GM13976 (cell line): ENCODE results near the gene MACC1.

Experiments used
- DNase-seq: peaks from one replicate; pipeline ENCODE4 v3.0.0; 2012; ENCODE audit warnings: low spot score
- in situ Hi-C: fragments of 300-500 bp; cut with MboI; formaldehyde crosslinking; loops from one replicate; pipeline ENCODE4 v1.12.0; 2022; ENCODE audit warnings: low sequenced_read_pairs, mixed read lengths, inconsistent platforms; ENCODE audit not compliant: unreplicated experiment
- TF ChIP-seq, protein P1 (sequence below): IDR thresholded peaks from 2 replicates; pipeline ENCODE4 v1.5.1; 2012; ENCODE audit warnings: borderline replicate concordance, mild to moderate bottlenecking; ENCODE audit not compliant: insufficient read depth; ENCODE audit errors: extremely low read depth, missing control alignments, control extremely low read depth

Gene MACC1

GRCh38 chr7:20238194-20238753, 21.1 kb upstream of the MACC1 start:
- DNase-seq: no peak
- in situ Hi-C loops: no loop called here
- TF ChIP-seq, protein P1, sequence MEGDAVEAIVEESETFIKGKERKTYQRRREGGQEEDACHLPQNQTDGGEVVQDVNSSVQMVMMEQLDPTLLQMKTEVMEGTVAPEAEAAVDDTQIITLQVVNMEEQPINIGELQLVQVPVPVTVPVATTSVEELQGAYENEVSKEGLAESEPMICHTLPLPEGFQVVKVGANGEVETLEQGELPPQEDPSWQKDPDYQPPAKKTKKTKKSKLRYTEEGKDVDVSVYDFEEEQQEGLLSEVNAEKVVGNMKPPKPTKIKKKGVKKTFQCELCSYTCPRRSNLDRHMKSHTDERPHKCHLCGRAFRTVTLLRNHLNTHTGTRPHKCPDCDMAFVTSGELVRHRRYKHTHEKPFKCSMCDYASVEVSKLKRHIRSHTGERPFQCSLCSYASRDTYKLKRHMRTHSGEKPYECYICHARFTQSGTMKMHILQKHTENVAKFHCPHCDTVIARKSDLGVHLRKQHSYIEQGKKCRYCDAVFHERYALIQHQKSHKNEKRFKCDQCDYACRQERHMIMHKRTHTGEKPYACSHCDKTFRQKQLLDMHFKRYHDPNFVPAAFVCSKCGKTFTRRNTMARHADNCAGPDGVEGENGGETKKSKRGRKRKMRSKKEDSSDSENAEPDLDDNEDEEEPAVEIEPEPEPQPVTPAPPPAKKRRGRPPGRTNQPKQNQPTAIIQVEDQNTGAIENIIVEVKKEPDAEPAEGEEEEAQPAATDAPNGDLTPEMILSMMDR: no peak

- in situ Hi-C loops: no loop called here
- DNase-seq: no peak
Observed at GRCh38 chr7:20237464-20238193, 20.4 kb upstream of the MACC1 start.

GRCh38 chr7:20236790-20237189, 19.6 kb upstream of the MACC1 start:
- TF ChIP-seq, protein P1: no peak
- DNase-seq: no peak
- in situ Hi-C loops: no loop called here

More at GRCh38 chr7:20237464-20238193, 20.4 kb upstream of the MACC1 start:
- TF ChIP-seq, protein P1: no peak

- no peak for DNase-seq
- TF ChIP-seq, protein P1: no peak
- in situ Hi-C loops: no loop called here
Observed at GRCh38 chr7:20236043-20236442, 18.9 kb upstream of the MACC1 start.

DNA sequence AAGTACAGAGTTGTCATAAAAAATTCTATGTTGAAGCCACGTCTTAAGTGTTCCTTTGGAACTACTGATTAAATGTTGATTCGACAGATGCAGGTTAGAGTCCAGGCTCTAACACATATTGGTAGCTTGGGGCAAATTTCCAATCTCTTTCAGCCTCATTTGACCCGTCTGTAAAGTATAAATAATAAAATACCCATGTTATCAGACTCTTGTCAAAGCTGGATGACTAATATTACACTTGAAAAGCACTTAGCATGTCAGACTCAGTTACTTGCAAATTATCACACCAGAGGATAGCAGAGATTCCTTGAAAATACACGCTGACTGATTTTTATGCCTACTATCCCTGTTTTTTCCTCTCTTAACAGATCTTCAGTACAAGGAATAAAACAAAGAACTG, 18.1 kb upstream of the MACC1 start:
- in situ Hi-C loops: no loop called here
- TF ChIP-seq, protein P1: no peak
- DNase-seq: no peak

DNA sequence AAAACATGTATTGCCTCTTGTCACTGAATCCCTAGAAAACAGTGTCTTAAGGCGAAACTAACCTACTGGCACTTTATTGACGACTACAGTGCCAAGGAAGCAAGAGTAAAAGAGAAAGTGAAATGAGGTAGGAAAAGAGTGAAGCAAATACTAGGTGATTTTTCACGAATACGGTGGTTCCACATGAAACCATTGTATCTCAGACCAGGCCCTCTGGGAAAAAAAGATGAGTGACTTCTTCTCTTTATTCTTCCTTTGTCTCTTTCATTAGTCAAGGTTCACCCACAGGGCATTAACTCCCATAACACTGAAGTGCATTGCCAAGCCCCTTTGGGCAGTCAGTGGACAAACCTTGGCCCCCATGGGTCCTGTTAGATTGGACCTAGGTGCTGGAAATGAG, 16.2 kb upstream of the MACC1 start:
- TF ChIP-seq, protein P1: no peak
- DNase-seq: no peak
- in situ Hi-C loops: no loop called here
